ENCODE data around the gene GAS7.
"Not testable (repeated sequence)": the region's sequence is repeated elsewhere in the genome, so short reads cannot be mapped to it uniquely, and the experiment has no call there.

Gene GAS7

GRCh38 chr17:9935408-9935807 lies 263.0 kb downstream of the GAS7 start:
- DNase-seq: no peak

DNA sequence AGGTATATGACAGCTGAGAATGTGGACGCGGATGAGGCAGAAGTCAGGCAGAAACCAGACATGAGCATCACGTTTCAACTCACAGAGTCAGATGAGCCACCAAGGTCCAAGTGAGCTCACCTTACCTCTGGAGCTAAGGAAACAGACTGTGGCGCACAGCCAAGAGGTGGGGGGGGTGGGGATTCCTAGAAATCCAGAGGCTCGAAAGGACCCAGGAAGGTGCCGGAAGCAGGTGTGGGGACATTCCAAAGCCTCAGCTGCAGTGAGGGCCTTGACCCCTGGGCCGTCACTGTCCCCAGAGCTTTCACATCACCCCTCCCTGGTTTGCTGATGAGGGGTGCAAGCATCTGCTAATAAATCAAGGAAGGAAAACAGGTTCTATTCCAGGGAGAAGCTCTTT lies 264.1 kb downstream of the GAS7 start:
- DNase-seq: no peak

DNA sequence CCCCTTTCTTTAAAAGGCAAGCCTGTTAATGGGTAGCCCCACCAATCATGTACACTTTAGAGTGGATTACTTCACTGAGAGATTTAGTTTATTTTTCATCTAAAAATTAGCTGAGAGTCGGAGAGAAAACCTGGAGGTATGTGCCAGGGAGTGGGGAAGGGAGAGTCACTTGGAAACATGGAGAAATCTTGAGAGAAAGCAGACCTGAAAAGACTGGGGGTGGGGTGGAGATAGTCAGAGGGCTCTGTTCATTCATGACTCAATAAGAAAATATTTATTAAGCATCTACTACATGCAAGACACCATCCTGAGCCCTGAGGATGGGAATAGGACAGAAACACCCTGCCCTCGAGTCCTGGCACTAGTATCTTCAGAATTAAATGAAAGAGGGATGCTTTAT lies 265.9 kb downstream of the GAS7 start:
- DNase-seq: no peak

DNA sequence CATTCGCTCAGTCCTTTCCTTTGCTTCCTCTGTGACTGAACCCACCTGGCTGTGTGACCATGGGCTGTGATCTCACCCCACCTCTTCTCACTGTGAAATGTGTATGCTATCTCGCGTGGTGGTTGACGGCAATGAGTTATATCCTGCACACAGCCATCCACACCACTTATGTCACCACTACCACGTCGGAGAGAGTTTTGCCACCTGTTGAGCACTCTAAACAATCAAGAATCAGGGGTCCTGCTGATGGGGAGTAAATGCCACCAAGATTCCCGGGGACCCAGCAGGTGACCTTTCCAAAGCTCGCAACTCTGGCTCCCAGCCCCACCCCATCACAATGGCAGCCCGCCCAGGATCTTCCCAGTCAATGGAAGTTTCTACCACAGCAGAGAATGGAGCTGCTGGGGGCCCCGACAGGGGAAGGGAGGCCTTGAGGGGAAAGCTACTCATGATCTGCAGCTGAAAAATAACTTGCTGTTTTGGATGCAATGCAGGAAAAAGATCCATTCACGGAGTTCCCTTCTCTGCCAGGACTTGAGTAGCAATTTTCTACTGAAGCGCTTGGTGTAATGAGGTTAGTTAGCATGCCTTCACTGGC lies 267.2 kb downstream of the GAS7 start:
- DNase-seq: no peak

DNA sequence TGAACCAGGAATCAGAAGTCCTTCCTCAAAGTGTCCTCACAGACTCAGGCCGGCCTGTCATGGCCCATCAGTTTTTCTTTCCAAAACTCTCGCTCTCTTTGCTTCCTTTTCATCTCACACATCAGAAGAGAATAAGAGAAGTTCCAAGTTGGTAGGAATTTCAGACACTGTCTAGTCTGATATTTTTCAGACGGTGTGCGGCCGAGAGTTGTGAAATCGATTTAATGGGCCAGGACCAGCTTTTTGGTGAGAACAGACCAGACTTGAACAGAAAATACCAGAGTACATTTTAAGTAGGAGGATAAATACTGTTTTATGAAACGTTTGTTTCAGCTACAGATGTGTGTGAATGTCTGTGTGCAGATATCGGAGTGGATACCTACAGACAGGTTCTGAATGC lies 268.5 kb downstream of the GAS7 start:
- DNase-seq: no peak

DNA sequence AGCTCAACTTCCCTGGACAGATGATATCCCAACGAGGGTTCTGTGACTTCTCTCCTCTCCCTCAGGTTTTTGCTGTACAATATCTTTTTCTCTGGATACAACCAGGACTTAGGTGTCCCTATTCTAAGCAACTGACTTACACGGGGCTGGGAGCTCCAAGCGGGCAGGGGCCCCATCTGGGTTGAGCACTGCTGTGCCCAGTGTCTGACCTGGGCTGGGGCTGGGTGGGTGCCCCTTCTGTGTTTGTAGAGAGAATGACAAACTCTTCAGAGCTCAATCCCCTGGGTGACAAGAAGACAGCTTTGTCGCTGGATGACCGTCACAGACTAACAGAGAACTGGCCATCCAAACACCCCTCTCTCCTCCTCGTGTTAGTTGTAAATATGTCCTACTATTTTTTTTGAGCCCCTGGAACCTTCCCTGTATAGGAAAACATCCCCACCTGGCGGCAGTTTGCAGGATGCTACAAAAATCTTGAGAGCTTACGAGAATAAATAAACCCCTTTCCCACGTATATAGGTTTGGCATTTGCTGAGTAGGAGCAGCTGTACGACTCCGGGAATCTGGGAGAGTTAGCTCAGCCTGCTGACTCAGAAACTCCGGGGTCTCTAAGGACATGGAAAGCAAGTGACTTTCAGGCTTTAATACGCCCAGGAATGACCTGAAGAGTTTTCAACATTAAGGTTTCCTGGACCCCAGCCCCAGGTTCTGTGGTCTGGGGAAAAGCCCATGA lies 269.6 kb downstream of the GAS7 start:
- peak; percentile 26 for DNase-seq

- no peak for DNase-seq
Observed at GRCh38 chr17:9926150-9926804, 272.1 kb downstream of the GAS7 start.

GRCh38 chr17:9925457-9925856 lies 272.9 kb downstream of the GAS7 start:
- no peak for DNase-seq

- DNase-seq: peak; percentile 76
Observed at GRCh38 chr17:9924735-9925191, 273.6 kb downstream of the GAS7 start.

DNA sequence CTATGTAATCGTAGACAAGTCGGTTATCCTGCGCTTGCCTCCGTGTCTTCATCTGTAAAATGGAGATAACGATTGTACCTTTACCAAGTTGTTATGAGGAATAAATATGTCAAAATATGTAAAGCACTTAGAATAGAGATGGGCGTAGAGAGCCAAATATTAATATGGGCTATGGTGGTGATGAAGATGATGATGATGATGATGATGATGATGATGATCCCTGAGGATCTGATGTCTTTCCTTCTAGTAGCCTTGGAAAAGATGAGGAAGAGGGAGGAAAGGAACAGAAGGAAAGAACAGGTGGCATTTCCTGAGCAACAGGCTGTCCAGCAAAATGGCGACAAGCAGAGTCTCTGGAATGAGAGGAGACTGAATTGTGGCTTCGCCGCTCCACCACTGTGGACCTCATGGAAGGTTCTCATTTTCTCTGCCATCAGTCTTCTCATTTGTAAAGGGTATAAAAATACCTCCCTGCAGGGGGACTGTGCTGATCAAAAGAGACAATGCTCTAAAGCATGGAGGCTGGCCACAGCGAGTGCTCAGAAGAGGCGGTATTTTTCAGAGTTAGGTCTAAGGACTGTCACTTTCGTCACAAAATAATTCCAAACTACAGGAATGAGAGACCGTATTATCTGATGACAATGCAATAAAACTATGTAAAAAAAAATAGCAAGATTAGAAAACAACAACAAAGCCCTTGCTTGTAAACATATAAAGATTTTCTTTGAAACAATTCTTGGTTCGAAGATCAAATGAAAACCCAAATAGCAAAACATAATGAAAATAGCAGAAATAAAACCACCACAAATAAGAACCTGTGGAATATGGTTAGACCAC lies 276.2 kb downstream of the GAS7 start:
- no peak for DNase-seq

- not testable (repeated sequence) for DNase-seq
Observed at GRCh38 chr17:9921216-9921615, 277.2 kb downstream of the GAS7 start.

DNA sequence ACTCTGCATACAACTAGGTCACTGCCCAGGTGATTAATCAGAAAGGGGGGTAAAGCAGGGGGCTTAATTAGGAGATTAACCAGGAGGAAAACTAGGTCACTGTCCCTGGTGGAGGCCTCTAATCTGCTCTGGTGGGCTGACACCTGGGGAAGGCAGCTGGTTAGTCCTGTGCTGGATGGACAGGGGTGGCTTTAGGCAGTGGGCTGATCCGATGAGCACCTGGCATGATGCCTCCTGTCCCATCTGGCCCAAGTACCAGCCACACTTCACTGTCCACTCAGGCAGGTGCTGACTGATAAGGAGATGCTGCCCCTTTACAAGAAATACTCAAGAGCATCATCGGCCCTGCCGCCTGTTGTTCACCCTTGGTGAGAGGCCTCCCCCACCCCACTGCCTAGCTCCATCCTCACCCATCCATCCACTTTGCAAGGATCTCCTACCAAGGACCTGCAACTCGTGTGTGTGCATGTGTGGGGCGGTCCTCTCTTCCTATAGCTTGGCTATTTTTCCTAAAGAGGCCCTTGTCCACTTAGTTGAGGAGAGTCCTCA lies 279.5 kb downstream of the GAS7 start:
- DNase-seq: no peak

DNA sequence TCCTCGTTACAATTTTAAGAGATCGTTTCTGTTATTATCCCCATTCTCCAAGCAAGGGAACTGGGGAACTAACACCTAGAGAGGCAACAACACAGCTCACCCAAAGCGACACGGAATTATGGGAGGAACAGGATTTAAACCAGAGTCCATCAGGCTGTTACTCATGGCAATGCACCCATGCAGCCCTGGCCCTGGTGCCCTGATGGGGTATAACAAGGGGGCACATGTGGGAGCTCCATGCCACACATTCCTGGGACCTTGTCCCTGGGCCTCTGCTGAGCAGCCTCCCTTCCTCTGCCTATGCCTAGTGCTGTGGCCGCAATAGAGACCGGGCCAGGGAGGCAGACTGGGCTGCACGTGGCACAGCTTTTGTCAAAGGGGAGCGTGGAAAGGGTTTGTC lies 280.1 kb downstream of the GAS7 start:
- DNase-seq: no peak

DNA sequence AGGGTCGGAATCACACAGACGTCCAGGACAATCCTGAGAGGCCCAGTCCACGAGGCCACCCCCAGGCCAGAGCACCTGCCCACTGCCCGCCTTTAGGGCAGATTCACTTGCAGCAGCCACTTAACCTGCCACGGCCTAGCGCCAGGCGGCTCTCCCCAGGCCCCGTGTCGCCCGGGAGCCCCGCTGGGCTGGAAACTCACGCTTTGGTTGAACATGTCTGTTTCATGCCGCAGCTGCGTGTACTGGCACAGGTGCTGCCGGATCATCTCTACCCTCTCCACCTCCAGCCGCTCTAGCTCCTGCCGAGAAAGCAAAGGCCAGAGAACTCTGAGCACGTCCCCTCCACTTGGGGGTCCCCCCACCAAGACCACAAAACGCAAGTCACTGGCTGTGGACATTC lies 280.6 kb downstream of the GAS7 start:
- no peak for DNase-seq

DNA sequence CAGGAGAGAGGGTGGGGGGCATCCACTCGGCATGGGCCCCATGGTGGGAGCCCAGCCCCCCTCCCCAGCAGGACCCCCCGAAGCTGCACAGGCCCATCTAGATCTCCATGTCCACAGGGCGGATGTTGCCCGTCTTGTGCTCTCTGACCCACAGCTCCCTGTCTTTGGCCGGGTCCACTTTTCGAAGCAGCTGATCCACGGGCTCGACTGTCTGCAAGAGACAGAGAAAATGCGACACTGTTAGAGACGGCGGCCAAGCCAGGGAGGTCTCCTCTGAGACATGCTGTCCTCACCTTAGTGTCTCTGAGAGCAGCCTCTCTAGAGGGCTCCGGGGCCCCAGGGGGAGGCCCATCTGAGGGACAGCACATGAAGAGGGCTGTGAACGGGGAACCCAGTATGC lies 281.3 kb downstream of the GAS7 start:
- DNase-seq: no peak

GRCh38 chr17:9916108-9916507 lies 282.3 kb downstream of the GAS7 start:
- no peak for DNase-seq

GRCh38 chr17:9913476-9913875 lies 284.9 kb downstream of the GAS7 start:
- DNase-seq: no peak

DNA sequence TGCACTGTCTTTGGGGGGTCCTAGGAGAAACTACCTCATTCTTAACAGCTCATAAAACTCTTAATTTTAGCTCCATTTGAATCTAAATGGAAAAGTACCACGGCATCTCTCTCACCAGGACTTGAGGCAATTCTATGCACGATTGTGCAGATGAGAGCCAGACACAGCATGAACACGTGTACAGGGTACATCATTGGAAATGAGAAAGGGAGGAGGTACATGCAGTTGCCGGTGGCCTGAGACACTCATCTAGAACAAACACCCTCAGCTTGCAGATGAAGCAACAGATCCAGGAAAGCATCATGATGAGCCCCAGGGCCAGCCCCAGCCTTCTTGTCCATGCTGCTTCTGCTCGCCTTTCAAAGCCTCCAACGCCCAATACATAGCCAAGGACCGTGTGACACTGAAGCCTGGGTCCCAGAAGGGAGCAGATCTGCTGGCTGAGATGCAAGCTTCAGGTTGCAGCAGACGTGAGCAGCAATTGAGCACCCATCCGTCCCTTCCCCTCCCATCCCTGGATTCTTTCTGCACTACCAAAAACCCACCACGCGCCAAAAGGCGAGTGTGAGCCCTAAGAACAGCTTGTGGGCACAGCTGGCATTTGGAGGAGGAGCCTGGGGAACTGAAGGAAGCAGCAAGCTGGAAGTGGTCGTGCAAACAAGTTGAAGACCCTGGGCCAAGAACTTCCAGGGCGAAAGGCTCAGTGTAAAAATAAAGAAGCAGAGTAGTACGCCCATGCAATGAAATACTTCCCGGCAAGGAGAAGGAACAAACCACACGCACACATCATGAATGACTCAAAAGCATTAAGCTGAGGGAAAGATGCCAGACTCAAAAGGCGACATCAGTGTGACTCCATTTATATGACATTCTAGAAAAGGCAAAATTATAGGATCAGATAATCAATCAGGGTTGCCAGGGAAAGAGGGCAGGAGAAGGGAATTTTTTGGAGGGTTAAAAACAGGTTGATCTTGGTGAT lies 286.0 kb downstream of the GAS7 start:
- DNase-seq: no peak

GRCh38 chr17:9911089-9911488 lies 287.3 kb downstream of the GAS7 start:
- DNase-seq: no peak

- DNase-seq: no peak
Observed at GRCh38 chr17:9908649-9909042, 289.8 kb downstream of the GAS7 start.

DNA sequence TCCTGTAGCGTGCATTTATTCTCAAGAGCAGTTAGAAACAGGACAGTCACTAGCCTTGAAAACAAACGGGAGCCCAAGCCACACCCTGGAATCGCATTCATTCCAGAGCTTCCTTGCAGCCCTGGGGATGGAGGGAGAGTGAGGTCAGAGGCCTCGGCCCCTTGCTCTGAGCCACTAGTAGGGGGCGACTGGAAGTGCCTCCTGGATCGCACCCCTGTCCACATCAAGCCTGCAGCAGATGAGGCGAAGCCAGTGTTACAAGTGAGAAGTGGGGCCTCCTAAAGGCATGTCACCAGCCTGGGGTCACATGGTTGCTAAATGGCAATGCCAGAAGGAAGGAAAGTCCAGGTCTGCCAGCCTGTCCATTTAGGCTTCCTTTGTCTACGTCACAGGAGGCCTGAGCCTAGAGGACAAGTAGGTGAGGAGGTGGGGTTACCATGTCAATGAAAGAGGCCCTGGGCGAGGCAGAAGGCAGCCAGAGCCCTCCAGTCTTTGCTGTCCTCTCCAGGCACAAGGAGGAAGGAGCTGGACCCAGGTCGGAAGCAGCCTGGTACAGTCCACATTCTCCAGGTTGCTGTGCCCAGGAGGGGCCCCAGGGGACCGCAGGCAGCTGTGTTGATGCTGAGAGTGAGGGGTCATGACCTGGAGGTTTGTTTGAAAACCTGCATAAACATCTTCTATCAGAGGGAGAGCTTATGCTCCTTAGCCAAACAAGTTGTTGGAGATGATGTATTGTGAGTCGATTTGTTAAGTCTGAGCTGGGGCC lies 290.3 kb downstream of the GAS7 start:
- DNase-seq: no peak

Data from OCI-M1 (cell line).